HepG2 (cell line): Measurements from ENCODE around the gene PHACTR3. TPM values are rescaled to one million over a fixed set of nuclear protein-coding genes. Genes with fewer than 3 reads are reported as not detected.

Source experiments
- ATAC-seq: fragments of 200-7000 bp; cut with Tn5 transposase; 3 replicates; pipeline ENCODE4 v1.9.1; 2020; ENCODE audit warnings: mild to moderate bottlenecking, moderate library complexity
- BruUV-seq: library from RNA; stranded (reverse); fragments of 400-500 nt; replicated peaks from 2 replicates; lab custom pipeline; 2021; lab: Mats Ljungman, UMichigan
- CTCF ChIA-PET: fragments of 300-600 bp; formaldehyde crosslinking; extraction: SDS; loops from one replicate; lab custom pipeline; 2021; ENCODE audit warnings: low total read pairs, inconsistent platforms, low intra/inter-chr PET ratio; lab: Yijun Ruan, JAX
- POLR2A ChIA-PET: fragments of 350-600 bp; sonication (Branson Sonifier 250); formaldehyde crosslinking; loops from one replicate; lab custom pipeline; 2020; ENCODE audit warnings: antibody characterized with exemption, inconsistent platforms; lab: Yijun Ruan, JAX
- DNase-seq: peaks from one replicate; pipeline ENCODE4 v3.0.0-alpha.2; 2015; ENCODE audit warnings: low spot score
- FAIRE-seq: peaks from 3 replicates; lab custom pipeline; 2011; peaks lifted over from hg19 to GRCh38; lab: Jason Lieb, UNC
- H2AFZ ChIP-seq: one replicate; pipeline ENCODE4 v1.6.1; 2011; ENCODE audit warnings: low read length, inconsistent platforms
- H3K27ac ChIP-seq: fragments of 300-600 bp; 3 replicates; pipeline ENCODE4 v1.8.0; 2011; ENCODE audit warnings: mixed run types, mild to moderate bottlenecking, mixed read lengths, low read length, inconsistent platforms; ENCODE audit not compliant: insufficient read depth; ENCODE audit errors: extremely low read length
- H3K27me3 ChIP-seq, 2 experiments: fragments of 200-600 bp in 1 of 2; 2 replicates in 1 of 2; 3 replicates in 1 of 2; pipeline versions ENCODE4 v1.6.0 to v1.8.0; 2011; ENCODE audit warnings: low read length in 2 of 2, mild to moderate bottlenecking in 2 of 2, moderate library complexity in 2 of 2, inconsistent platforms in 1 of 2; ENCODE audit not compliant: insufficient read depth in 2 of 2, control insufficient read depth in 1 of 2
- H3K36me3 ChIP-seq, 2 experiments: fragments of 200-600 bp in 1 of 2; replicated peaks in 1 of 2; 2 replicates in 1 of 2; 3 replicates in 1 of 2; pipeline versions ENCODE4 v1.5.1 to v1.8.0; 2011; ENCODE audit warnings: low read length in 2 of 2, inconsistent platforms in 1 of 2; ENCODE audit not compliant: insufficient read depth in 2 of 2, control insufficient read depth in 1 of 2
- H3K4me1 ChIP-seq: 2 replicates; pipeline ENCODE4 v1.5.1; 2012; ENCODE audit warnings: low read length, inconsistent platforms; ENCODE audit not compliant: insufficient read depth
- H3K4me2 ChIP-seq: 2 replicates; pipeline ENCODE4 v1.6.0; 2011; ENCODE audit warnings: low read depth, low read length, inconsistent platforms
- H3K4me3 ChIP-seq, 3 experiments: fragments of 200-600 bp in 1 of 3; sonication (generic), shearing (Covaris generic) in 1 of 3; replicated peaks in 1 of 3; 2 replicates each; pipeline ENCODE4 v1.5.1; 2011 to 2016; ENCODE audit warnings: low read length in 3 of 3, inconsistent platforms in 2 of 3, low read depth in 2 of 3, mild to moderate bottlenecking in 2 of 3, control low read depth in 1 of 3, mixed read lengths in 1 of 3; ENCODE audit not compliant: insufficient read depth in 1 of 3
- H3K79me2 ChIP-seq: one replicate; pipeline ENCODE4 v1.6.1; 2011; ENCODE audit warnings: low read length, inconsistent platforms; ENCODE audit not compliant: insufficient read depth
- H3K9ac ChIP-seq: 2 replicates; pipeline ENCODE4 v1.6.0; 2011; ENCODE audit warnings: mild to moderate bottlenecking, low read depth, low read length, inconsistent platforms; ENCODE audit not compliant: insufficient read depth
- H3K9me3 ChIP-seq: 2 replicates; pipeline ENCODE4 v1.5.1; 2012; ENCODE audit warnings: mild to moderate bottlenecking, low read length
- H4K20me1 ChIP-seq: 2 replicates; pipeline ENCODE4 v1.6.0; 2011; ENCODE audit warnings: inconsistent platforms, mild to moderate bottlenecking, low read length, moderate library complexity; ENCODE audit not compliant: insufficient read depth
- CC2D1A ChIP-seq: sonication (generic); formaldehyde crosslinking; IDR thresholded peaks from 2 replicates; pipeline ENCODE4 v1.8.1; 2023; ENCODE audit warnings: mild to moderate bottlenecking, missing genetic modification reagents
- DRAP1 ChIP-seq: IDR thresholded peaks from 2 replicates; pipeline ENCODE4 v1.6.1; 2016; ENCODE audit warnings: missing genetic modification reagents, missing compliant biosample characterization
- IRF2 ChIP-seq: IDR thresholded peaks from 2 replicates; pipeline ENCODE4 v1.6.1; 2018; ENCODE audit warnings: missing genetic modification reagents, missing compliant biosample characterization
- LBX2 ChIP-seq: sonication (generic); formaldehyde crosslinking; IDR thresholded peaks from 2 replicates; pipeline ENCODE4 v1.5.0; 2020; ENCODE audit warnings: missing genetic modification reagents, mild to moderate bottlenecking, borderline replicate concordance
- MZF1 ChIP-seq: sonication (generic); formaldehyde crosslinking; IDR thresholded peaks from 2 replicates; pipeline ENCODE4 v1.8.1; 2023; ENCODE audit warnings: mild to moderate bottlenecking, missing genetic modification reagents, borderline replicate concordance
- NFATC3 ChIP-seq: sonication (generic); formaldehyde crosslinking; IDR thresholded peaks from 2 replicates; pipeline ENCODE4 v1.5.1; 2020; ENCODE audit warnings: mild to moderate bottlenecking, missing genetic modification reagents
- PATZ1 ChIP-seq: sonication (generic); formaldehyde crosslinking; IDR thresholded peaks from 2 replicates; pipeline ENCODE4 v1.4.0; 2020; ENCODE audit warnings: missing genetic modification reagents
- RAD21 ChIP-seq: fragments of 450-650 bp; formaldehyde crosslinking; IDR thresholded peaks from 2 replicates; pipeline ENCODE4 v1.5.0; 2020; ENCODE audit warnings: mild to moderate bottlenecking
- THAP9 ChIP-seq: sonication (generic); formaldehyde crosslinking; IDR thresholded peaks from 2 replicates; pipeline ENCODE4; 2020; ENCODE audit warnings: missing genetic modification reagents, mild to moderate bottlenecking, borderline replicate concordance
- ZNF276 ChIP-seq: sonication (generic); formaldehyde crosslinking; IDR thresholded peaks from 2 replicates; pipeline ENCODE4 v1.4.0; 2020; ENCODE audit warnings: mild to moderate bottlenecking, low read depth, missing genetic modification reagents
- ZNF781 ChIP-seq: sonication (generic); formaldehyde crosslinking; IDR thresholded peaks from 2 replicates; pipeline ENCODE4 v1.5.1; 2020; ENCODE audit warnings: borderline replicate concordance, mild to moderate bottlenecking, missing genetic modification reagents; ENCODE audit errors: not compliant biosample characterization
- WGBS: methylation state at CpG from one replicate; pipeline ENCODE4 v1.1.6; 2017; ENCODE audit warnings: low lambda C conversion rate; 5-methylcytosine and 5-hydroxymethylcytosine counted together
- in situ Hi-C: cut with HindIII; loops from 2 replicates; pipeline ENCODE4 v1.10.0; 2017; ENCODE audit warnings: low pct_unique_long_range_greater_than_20kb; ENCODE audit not compliant: extremely low pct_ligation_motif_present
- intact Hi-C: fragments of 100-400 bp; cut with micrococcal nuclease; formaldehyde crosslinking; loops from one replicate; pipeline ENCODE4 v1.10.0; 2022; ENCODE audit not compliant: unreplicated experiment
- polyA plus RNA-seq, 8 experiments: library from polyadenylated mRNA; depleted of rRNA in 3 of 8; stranded (reverse) in 7 of 8; unstranded in 1 of 8; fragments of >200 nt; fragmentation: Illumina TruSeq in 4 of 8; extraction: Trizol in 4 of 8; gene quantifications; 2 replicates each; pipeline versions ENCODE4 v1.2.1 to v1.2.3, GENCODE V29; 2011 to 2016; ENCODE audit warnings: low read depth in 4 of 8, missing spikeins in 1 of 8, mixed read lengths in 1 of 8; ENCODE audit not compliant: insufficient read depth in 1 of 8
- total RNA-seq, 5 experiments: library from RNA; depleted of rRNA; stranded (reverse); fragments of >200 nt; fragmentation: Illumina TruSeq; extraction: Trizol; gene quantifications; 2 replicates each; pipeline ENCODE4 v1.2.3, GENCODE V29; 2016; ENCODE audit warnings: low read depth in 1 of 5

Gene PHACTR3
- total and polyA plus RNA-seq, 2 of the 13 experiments (the other 11 are each of a cell fraction or from before 2014, with no cell fraction given) = not detected

- TF ChIP-seq RAD21 (CRISPR knock-in tag) (no peak), LBX2 (CRISPR knock-in tag) (no peak), THAP9 (CRISPR knock-in tag) (no peak)
These were observed 188.0 kb downstream of the PHACTR3 start (continued) for GRCh38 chr20:59792300-59792699.

- Histone ChIP-seq H3K27ac (no peak overlapping the region), H3K4me1 (no peaks in the 10 kb centered on the region), H3K9me3 (peaks cover 47% of the 10 kb centered on the region), H3K9ac (no peak overlapping the region), H3K36me3 (no peaks in the 10 kb centered on the region), H4K20me1 (no peaks in the 10 kb centered on the region), H3K79me2 (no peaks in the 10 kb centered on the region), H3K4me2 (no peak overlapping the region), H2AFZ (no peak overlapping the region), H3K27me3 (no peaks in the 10 kb centered on the region), H3K4me3 (no peak overlapping the region)
- ATAC-seq (no peak), DNase-seq (no peak), FAIRE-seq (no peak)
- no peak for TF ChIP-seq ZNF276 (CRISPR knock-in tag)
- no peak for TF ChIP-seq MZF1 (CRISPR knock-in tag)
- no peak for TF ChIP-seq IRF2 (CRISPR knock-in tag)
- TF ChIP-seq PATZ1 (CRISPR knock-in tag) = no peak
- TF ChIP-seq CC2D1A = no peak
- TF ChIP-seq DRAP1 (CRISPR knock-in tag) = no peak
- no peak for TF ChIP-seq NFATC3 (CRISPR knock-in tag)
- no peak for TF ChIP-seq ZNF781 (CRISPR knock-in tag)
- WGBS = 3% methylated on average over 2 of the region's 2 CpGs
- ChIA-PET POLR2A (no interaction called here), CTCF (no interaction called here)
- intact Hi-C loops (no loop called here), in situ Hi-C loops (no loop called here)
- BruUV-seq = no TSS peak
These were observed 190.2 kb downstream of the PHACTR3 start for GRCh38 chr20:59794555-59794954.
